PFSK-1 (cell line): ENCODE data around the gene AWAT1.

Experiments
- FOXP2 ChIP-seq: optimal IDR thresholded peaks from 2 replicates; pipeline ENCODE3; 2011; ENCODE audit warnings: borderline replicate concordance, control low read depth, inconsistent platforms; ENCODE audit not compliant: insufficient read depth; ENCODE audit errors: extremely low read length, extremely low read depth
- POLR2AphosphoS5 ChIP-seq: IDR thresholded peaks from 2 replicates; pipeline ENCODE4 v1.6.1; 2012; ENCODE audit warnings: low read depth, mild to moderate bottlenecking, control low read depth, low read length, moderate library complexity
- TAF1 ChIP-seq: IDR thresholded peaks from 2 replicates; pipeline ENCODE4 v1.6.1; 2012; ENCODE audit warnings: low read length, control low read depth, borderline replicate concordance; ENCODE audit not compliant: insufficient read depth
- TF ChIP-seq, protein P1 (sequence below), 2 experiments: IDR thresholded peaks; 2 replicates each; pipeline versions ENCODE4 v1.6.1 to v1.8.0; 2011 to 2012; ENCODE audit warnings: low read depth in 2 of 2, low read length in 2 of 2, control low read depth in 1 of 2, inconsistent platforms in 1 of 2, mild to moderate bottlenecking in 1 of 2, moderate library complexity in 1 of 2; ENCODE audit not compliant: insufficient read depth in 1 of 2

GRCh38 chrX:70234355-70234754 is at the start of gene AWAT1:
- TF ChIP-seq POLR2AphosphoS5 (no peak), TAF1 (no peak), FOXP2 (no peak)
- TF ChIP-seq, protein P1, sequence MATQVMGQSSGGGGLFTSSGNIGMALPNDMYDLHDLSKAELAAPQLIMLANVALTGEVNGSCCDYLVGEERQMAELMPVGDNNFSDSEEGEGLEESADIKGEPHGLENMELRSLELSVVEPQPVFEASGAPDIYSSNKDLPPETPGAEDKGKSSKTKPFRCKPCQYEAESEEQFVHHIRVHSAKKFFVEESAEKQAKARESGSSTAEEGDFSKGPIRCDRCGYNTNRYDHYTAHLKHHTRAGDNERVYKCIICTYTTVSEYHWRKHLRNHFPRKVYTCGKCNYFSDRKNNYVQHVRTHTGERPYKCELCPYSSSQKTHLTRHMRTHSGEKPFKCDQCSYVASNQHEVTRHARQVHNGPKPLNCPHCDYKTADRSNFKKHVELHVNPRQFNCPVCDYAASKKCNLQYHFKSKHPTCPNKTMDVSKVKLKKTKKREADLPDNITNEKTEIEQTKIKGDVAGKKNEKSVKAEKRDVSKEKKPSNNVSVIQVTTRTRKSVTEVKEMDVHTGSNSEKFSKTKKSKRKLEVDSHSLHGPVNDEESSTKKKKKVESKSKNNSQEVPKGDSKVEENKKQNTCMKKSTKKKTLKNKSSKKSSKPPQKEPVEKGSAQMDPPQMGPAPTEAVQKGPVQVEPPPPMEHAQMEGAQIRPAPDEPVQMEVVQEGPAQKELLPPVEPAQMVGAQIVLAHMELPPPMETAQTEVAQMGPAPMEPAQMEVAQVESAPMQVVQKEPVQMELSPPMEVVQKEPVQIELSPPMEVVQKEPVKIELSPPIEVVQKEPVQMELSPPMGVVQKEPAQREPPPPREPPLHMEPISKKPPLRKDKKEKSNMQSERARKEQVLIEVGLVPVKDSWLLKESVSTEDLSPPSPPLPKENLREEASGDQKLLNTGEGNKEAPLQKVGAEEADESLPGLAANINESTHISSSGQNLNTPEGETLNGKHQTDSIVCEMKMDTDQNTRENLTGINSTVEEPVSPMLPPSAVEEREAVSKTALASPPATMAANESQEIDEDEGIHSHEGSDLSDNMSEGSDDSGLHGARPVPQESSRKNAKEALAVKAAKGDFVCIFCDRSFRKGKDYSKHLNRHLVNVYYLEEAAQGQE (IDR thresholded peaks at IDR 0.05; ENCODE audit: insufficient read depth in 1 of 2, low read depth in 2 of 2, low read length in 2 of 2) = no peak
